Stomach smooth muscle (tissue), 2 donors: Measurements from ENCODE around the gene SERGEF.

Experiments used
- H3K27ac ChIP-seq: one replicate; pipeline ENCODE4 v1.7.0; 2013; ENCODE audit warnings: mild to moderate bottlenecking, low read length, inconsistent platforms
- H3K27me3 ChIP-seq, 2 donors: one replicate each; pipeline ENCODE4 v1.7.0; 2013; ENCODE audit warnings: low read length in 2 of 2; ENCODE audit not compliant: insufficient read depth in 2 of 2, control insufficient read depth in 1 of 2
- H3K36me3 ChIP-seq, 2 donors: one replicate each; pipeline ENCODE4 v1.7.0; 2013; ENCODE audit warnings: low read length in 2 of 2; ENCODE audit not compliant: control insufficient read depth in 2 of 2, insufficient read depth in 2 of 2
- H3K4me1 ChIP-seq: one replicate; pipeline ENCODE4 v1.7.0; 2013; ENCODE audit warnings: low read length; ENCODE audit not compliant: control insufficient read depth, insufficient read depth
- H3K4me3 ChIP-seq, 2 donors: one replicate each; pipeline ENCODE4 v1.7.0; 2013; ENCODE audit warnings: low read length in 2 of 2
- H3K9ac ChIP-seq, 2 donors: one replicate each; pipeline ENCODE4 v1.7.0; 2013; ENCODE audit warnings: low read length in 2 of 2, mild to moderate bottlenecking in 1 of 2
- H3K9me3 ChIP-seq, 2 donors: one replicate each; pipeline ENCODE4 v1.7.0; 2013; ENCODE audit warnings: low read length in 2 of 2; ENCODE audit not compliant: control insufficient read depth in 2 of 2
- donor health status: healthy.
- donor health status: Pancreatic carcinoma.

The SERGEF gene

DNA sequence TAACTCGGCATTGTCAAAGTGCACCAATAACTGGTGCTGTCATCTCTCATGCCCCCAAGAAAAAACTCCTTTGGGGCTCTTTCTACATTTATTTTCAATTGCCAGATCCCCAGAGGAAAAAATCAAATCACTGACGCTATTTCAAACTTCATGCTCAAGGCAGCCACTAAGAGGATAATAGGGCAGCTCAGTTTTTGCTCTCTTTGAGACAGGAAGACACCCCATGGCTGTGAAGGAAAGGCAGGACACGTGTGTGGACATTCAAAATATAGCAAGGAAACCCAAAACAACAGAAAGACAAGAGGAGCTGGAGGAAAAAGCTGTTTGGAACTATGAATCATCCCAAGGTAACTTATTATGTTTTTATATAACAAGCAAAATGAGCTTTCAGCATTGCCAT is 83.7 kb downstream of the SERGEF start:
- Histone ChIP-seq H3K36me3 (peaks cover 0 to 8% of the 10 kb centered on the region in 2 donors), H3K4me3 (no peak overlapping the region), H3K9me3 (no peaks in the 10 kb centered on the region), H3K9ac (no peak overlapping the region), H3K4me1 (no peaks in the 10 kb centered on the region), H3K27ac (no peak overlapping the region), H3K27me3 (no peaks in the 10 kb centered on the region)

DNA sequence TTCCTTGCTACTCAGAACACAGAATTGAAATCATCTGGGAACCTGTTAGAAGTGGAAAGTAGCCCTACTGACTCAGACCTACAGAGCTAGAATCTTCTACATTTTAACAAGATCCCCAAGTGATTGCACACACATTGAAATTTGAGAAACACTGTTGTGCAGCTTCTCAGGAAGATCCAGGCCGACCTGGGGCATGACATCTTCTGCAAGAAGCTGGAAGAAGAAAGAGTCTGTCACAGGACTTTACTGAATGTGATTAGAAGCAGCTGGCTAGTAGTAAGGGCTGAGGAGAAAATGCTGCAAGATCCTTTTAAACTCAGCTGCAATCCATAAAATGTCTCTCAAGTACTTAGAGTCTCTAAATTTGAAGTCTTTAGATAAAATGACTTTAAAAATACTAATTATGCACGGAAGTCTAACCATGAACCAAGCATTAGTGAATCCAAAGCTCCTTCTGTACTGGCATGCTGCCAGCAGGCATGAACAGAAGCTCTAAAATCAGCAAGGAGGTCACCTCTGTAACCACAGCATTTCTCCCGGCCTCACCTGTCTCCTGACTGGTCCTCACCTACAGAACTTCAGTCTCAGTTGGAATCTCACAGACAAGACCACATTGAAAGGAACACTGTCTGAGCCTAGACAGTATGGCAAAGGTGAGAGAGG is 85.0 kb downstream of the SERGEF start:
- Histone ChIP-seq H3K4me1 (peaks cover 10% of the 10 kb centered on the region), H3K9ac (no peak overlapping the region), H3K36me3 (peaks cover 0 to 8% of the 10 kb centered on the region in 2 donors), H3K27ac (no peak overlapping the region), H3K27me3 (no peaks in the 10 kb centered on the region), H3K9me3 (no peaks in the 10 kb centered on the region), H3K4me3 (no peak overlapping the region)

- Histone ChIP-seq H3K27me3 (no peaks in the 10 kb centered on the region), H3K27ac (no peak overlapping the region)
Measured at GRCh38 chr11:17927041-17927440, 85.8 kb downstream of the SERGEF start.

GRCh38 chr11:17924713-17925112 is 88.1 kb downstream of the SERGEF start:
- H3K27me3 ChIP-seq, result no peaks in the 10 kb centered on the region
- H3K9ac ChIP-seq, result no peak overlapping the region
- no peaks in the 10 kb centered on the region for H3K9me3 ChIP-seq
- H3K27ac ChIP-seq, result no peak overlapping the region
- H3K4me3 ChIP-seq, result no peak overlapping the region
- peaks cover 10% of the 10 kb centered on the region for H3K4me1 ChIP-seq
- peaks cover 0 to 4% of the 10 kb centered on the region in 2 donors for H3K36me3 ChIP-seq

More at GRCh38 chr11:17927041-17927440, 85.8 kb downstream of the SERGEF start:
- Histone ChIP-seq H3K9me3 (no peaks in the 10 kb centered on the region), H3K4me1 (peaks cover 10% of the 10 kb centered on the region), H3K9ac (no peak overlapping the region), H3K36me3 (peaks cover 0 to 8% of the 10 kb centered on the region in 2 donors), H3K4me3 (no peak overlapping the region)

GRCh38 chr11:17923217-17923616 is 89.6 kb downstream of the SERGEF start:
- Histone ChIP-seq H3K27me3 (no peaks in the 10 kb centered on the region), H3K36me3 (peaks cover 0 to 5% of the 10 kb centered on the region in 2 donors), H3K4me3 (no peak overlapping the region), H3K4me1 (peaks cover 10% of the 10 kb centered on the region), H3K27ac (no peak overlapping the region), H3K9me3 (no peaks in the 10 kb centered on the region), H3K9ac (no peak overlapping the region)

DNA sequence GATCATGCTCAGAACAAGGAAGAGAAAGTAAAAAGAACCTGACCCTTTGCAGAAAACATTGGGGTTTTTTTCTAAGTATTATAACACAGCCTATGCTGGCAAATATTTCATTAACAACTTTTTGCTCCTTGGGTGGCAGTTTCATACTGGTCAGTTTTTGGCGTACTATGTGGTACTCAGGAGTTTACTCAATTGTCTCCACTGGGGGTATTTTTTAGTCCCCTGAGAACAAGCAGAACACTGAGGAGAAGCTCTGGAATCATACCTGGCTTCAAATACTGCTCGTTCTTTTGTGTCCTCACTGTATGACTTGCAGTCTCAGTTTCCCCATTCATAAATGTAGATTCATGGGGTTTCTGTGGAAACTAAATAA is 90.4 kb downstream of the SERGEF start:
- Histone ChIP-seq H3K36me3 (peaks cover 4 to 9% of the 10 kb centered on the region in 2 donors), H3K27me3 (no peaks in the 10 kb centered on the region), H3K27ac (no peak overlapping the region), H3K9me3 (no peaks in the 10 kb centered on the region), H3K4me3 (no peak overlapping the region), H3K9ac (no peak overlapping the region), H3K4me1 (peaks cover 10% of the 10 kb centered on the region)

DNA sequence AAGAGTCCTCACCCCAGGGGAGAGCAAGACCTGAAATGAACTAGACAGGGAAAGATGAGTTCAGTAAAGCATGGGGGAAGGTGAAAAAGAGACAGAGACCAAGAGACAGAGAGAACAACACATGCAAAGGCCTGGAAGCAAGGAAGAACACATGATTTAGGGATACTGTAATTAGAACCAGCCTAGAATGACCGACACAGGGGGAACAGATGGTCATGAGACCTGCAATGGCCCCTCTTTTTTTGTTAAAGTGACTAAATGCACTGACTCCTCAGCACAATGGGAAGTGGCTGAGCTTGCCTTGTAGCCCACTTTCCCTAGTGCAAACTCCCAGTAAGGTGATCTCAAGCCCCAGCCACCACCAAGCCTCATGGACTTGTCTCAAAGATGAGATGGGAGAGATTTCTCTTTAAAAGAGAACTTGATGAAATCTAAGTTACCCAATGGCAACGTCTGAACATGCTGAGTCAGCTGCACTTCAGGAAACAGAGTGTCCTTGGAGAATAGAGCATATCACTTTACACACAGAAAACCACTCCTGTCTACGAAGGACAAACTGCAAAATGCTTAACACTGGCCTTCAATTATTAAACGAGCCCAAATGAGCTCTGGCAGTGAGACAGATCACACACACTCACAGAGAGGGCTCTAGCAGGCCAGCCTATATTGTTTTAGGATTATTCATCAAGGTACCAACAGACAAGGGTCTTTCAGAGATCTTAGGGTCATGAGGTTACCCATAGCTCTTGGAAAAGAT is 91.0 kb downstream of the SERGEF start:
- Histone ChIP-seq H3K9me3 (no peaks in the 10 kb centered on the region), H3K4me1 (peaks cover 10% of the 10 kb centered on the region), H3K27me3 (no peaks in the 10 kb centered on the region), H3K9ac (no peak overlapping the region), H3K4me3 (no peak overlapping the region), H3K36me3 (peaks cover 4 to 9% of the 10 kb centered on the region in 2 donors), H3K27ac (no peak overlapping the region)

DNA sequence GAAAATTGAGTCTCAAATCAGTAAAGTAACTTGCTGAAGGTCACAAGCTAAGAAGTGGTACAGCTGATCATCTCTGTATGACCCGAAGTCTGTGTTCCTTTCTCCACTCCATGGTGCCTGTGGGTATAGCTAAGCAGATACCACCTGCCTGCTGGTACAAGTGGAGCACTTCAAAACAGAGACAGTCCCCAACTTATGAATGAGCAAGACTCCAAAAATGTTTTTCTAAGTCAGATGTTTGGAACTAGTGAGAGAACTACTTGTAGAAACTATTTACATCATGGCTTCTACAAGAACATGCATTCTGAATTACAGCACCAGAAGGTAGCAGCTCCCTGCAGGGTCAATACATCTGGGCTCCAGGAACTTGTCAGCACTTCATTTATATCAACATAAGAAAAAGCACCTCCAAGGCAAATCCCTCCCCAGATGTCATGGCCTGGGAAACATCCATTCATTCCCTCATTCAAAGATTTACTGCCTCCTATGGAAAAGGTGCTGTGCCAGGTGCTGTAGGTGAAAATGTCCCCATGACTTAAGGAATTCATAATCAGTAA is 94.7 kb downstream of the SERGEF start:
- peaks cover 4 to 9% of the 10 kb centered on the region in 2 donors for H3K36me3 ChIP-seq
- no peak overlapping the region for H3K4me3 ChIP-seq
- peaks cover 3% of the 10 kb centered on the region for H3K4me1 ChIP-seq
- H3K27ac ChIP-seq, result no peak overlapping the region
- H3K27me3 ChIP-seq, result no peaks in the 10 kb centered on the region
- H3K9me3 ChIP-seq, result no peaks in the 10 kb centered on the region
- no peak overlapping the region for H3K9ac ChIP-seq

DNA sequence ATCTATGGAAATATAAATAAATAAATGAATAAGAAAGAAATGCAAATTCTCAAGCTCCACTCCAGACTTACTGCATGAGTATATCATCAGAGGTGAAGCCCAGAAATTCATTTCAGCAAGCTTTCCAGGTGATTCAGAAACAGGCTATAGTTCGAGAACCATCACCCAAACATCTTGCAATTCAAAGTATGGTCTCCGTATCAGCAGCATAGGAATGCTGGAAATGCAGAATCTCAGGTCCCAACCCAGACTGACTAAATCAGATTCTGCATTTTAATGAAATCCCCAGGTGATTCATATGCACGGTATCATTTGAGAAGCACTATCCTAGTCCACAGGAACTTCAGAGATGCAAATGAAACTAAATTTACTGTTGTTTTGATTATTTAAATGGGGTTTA is 95.3 kb downstream of the SERGEF start:
- H3K27ac ChIP-seq, result no peak overlapping the region
- H3K9me3 ChIP-seq, result no peaks in the 10 kb centered on the region
- H3K27me3 ChIP-seq, result no peaks in the 10 kb centered on the region
- no peaks in the 10 kb centered on the region for H3K4me1 ChIP-seq
- no peak overlapping the region for H3K4me3 ChIP-seq
- peaks cover 4 to 9% of the 10 kb centered on the region in 2 donors for H3K36me3 ChIP-seq
- no peak overlapping the region for H3K9ac ChIP-seq

- H3K9me3 ChIP-seq, result no peaks in the 10 kb centered on the region
- H3K9ac ChIP-seq, result no peak overlapping the region
- H3K4me1 ChIP-seq, result no peaks in the 10 kb centered on the region
- H3K36me3 ChIP-seq, result peaks cover 4 to 9% of the 10 kb centered on the region in 2 donors
- no peaks in the 10 kb centered on the region for H3K27me3 ChIP-seq
- no peak overlapping the region for H3K4me3 ChIP-seq
- H3K27ac ChIP-seq, result no peak overlapping the region
Measured at GRCh38 chr11:17915500-17916143, 97.2 kb downstream of the SERGEF start.
